Retina (tissue), 1 donor: ENCODE measurements around the gene SORBS2.

ENCODE experiments used
- DNase-seq: peaks from one replicate; pipeline ENCODE4 v3.0.0-alpha.2; 2016

The SORBS2 gene

DNA sequence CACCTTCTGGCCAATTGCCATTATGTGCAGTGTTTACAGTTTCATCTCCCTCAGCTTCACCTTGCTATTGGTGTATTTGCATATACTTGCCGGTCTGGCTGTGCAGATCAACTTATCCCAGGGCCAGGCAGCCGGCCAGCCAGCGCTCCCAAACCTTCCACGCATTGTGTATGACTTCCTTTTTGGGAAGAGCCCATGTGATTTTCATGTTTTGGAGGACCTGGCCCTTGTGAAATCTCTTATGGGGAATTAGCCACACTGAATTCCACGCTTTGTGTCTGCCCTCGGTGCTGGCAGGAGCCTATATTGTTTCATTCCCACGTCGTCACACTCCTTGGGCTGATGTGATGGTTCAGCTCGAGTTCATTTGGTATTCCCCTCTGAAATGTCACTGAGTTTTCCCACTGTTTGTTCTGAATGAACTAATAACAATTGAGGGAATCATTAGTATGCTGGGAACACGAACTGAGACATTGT lies 270.7 kb downstream of the SORBS2 start:
- DNase-seq = no peak

DNA sequence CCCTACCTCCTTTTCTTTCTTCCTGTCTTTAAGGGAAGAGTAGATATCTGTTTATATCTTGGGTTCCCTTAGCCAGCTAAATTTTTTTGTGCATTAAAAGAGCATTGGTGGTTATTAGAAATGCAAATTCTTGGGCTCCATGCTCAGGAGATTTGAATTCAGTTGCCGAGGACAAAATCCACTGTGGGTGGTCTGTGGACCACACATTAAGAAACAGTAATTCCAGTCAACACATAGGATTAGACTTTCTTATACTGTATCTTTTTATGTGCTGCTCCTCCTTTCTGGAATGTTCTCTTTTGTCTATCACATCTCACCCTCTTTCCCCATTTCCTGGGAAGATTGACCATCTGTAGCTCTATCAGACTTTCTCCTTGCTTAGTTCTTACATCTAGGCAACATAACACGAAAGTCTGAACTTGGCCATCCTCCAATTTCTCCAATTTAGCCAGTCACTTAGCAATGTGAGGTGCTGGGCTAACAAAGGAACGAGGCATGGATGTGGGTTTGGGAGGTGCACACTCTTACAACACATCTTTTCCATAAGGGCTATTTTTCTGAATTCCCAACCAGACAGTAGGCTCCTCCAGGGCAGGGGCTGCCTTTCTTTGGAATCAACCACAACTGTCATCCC lies 271.4 kb downstream of the SORBS2 start:
- no peak for DNase-seq

DNA sequence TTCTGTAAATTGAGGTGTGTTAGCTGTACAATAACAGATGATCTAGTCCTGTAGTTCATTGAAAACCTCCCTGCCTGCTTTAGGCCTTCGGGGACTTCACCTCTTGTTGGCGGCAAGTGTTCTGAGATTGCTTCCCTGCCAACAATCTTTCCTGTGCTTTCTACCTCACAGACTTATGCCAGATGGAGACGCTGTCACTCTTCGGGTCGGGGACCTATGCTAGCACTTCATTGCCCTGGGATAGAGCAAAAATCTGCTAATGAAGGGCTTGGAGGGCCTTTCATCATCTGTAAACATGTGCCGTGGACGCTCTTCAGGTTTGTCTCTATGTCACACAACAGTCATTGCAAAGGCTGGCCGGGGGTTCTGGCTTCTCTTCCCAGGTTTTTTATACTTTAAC lies 272.0 kb downstream of the SORBS2 start:
- no peak for DNase-seq

DNA sequence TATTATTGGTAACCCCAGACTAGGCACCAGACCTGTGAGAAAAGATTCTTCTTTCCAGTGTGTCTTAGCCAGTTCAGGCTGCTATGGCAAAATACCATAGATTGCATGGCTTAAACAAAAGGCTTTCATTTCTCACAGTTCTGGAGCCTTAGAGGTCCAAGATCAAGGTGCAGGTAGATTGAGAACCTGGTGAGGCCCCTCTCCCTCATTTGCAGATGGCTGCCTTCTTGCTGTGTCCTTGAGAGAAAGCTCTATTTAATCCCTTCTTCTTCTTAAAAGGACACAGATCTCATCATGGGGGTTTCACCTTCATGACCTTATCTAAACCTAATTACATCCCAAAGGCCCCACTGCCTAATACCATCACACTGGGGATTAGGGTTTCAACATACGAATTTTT lies 273.2 kb downstream of the SORBS2 start:
- no peak for DNase-seq

DNA sequence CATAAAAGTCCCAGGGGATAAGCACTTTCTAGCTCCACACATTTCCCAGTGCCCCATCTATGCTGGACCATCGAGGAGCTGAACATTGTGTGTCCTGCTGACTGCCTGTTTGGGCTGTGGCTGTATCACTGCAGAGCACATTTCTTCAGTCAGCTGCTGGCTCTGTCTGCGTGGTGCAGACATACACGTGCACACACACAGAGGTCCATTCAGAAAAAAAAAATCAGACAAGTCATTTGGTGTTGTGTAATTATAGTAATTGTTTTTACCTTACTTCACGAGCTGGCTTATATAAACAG lies 275.6 kb downstream of the SORBS2 start:
- peak; percentile 41 for DNase-seq

DNA sequence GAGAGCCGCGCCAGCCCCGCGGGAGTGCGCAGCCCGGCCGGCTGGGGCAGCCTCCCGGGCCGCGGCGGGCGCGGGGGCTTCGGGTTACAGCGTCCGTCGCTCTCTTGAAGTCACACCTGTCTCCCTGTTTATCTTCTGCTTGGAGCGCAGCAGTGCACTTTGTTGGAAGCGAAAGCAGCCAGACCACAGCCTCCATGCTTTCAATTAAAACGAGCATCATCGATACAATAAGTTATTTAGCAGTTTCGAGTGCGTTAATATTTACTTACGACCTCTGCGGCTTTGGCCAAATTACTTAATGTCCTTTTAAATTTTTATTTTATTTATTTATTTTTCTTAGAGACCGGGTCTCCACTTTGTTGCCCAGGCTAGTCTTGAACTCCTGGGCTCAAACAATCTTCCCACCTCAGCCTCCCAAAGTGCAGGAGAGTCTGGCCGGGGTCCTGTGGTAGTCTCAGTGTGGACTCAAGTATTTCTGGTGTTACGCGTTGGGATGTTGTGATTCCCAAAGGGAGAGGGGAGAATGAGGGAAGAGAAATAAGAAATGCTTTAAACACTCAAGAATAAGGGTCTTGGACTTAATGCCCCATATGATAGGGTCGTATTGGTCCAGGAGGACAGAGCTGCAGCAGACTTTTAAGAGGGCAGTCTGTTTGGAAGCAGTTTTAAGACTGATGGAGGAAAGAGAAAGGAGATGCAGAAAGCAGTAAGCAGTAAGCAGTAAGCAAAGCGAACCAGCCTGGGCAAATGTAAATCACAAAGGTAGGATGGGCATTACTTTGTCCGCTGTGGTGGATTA lies 276.2 kb downstream of the SORBS2 start:
- peak; percentile 37 for DNase-seq
